Kidney epithelial cell (primary cell): ENCODE results near the gene QRICH2. TPM values are rescaled to one million over a fixed set of nuclear protein-coding genes. Genes with fewer than 3 reads are reported as not detected.

Source experiments
- DNase-seq: peaks from one replicate; pipeline ENCODE4 v3.0.0-alpha.2; 2010; ENCODE audit warnings: low read depth
- H3K27me3 ChIP-seq: 2 replicates; pipeline ENCODE4 v1.6.0; 2011; ENCODE audit warnings: low read length; ENCODE audit not compliant: control insufficient read depth, insufficient read depth
- H3K36me3 ChIP-seq: 2 replicates; pipeline ENCODE4 v1.5.1; 2011; ENCODE audit warnings: low read length; ENCODE audit not compliant: control insufficient read depth, insufficient read depth
- H3K4me3 ChIP-seq: 2 replicates; pipeline ENCODE4 v1.5.1; 2011; ENCODE audit warnings: low read depth, mild to moderate bottlenecking, control low read depth, low read length
- CTCF ChIP-seq: IDR thresholded peaks from 2 replicates; pipeline ENCODE4 v1.5.1; 2011; ENCODE audit warnings: mild to moderate bottlenecking, moderate library complexity, low read length, control low read depth, inconsistent platforms; ENCODE audit not compliant: insufficient read depth, poor library complexity, severe bottlenecking
- total RNA-seq: library from RNA; depleted of rRNA; stranded (reverse); fragments of >200 nt; gene quantifications from 2 replicates; pipeline ENCODE4 v1.2.3, GENCODE V29; 2015

QRICH2 gene
- total RNA-seq, 1 donor from 2014 or later: 3.3 TPM

GRCh38 chr17:76333673-76334505, 25.8 kb upstream of the QRICH2 start:
- no peaks in the 10 kb centered on the region for H3K27me3 ChIP-seq
- no peaks in the 10 kb centered on the region for H3K36me3 ChIP-seq
- no peak for TF ChIP-seq CTCF
- no peak overlapping the region for H3K4me3 ChIP-seq
- DNase-seq: no peak

GRCh38 chr17:76331083-76331482, 23.0 kb upstream of the QRICH2 start:
- no peak for TF ChIP-seq CTCF
- no peak for DNase-seq
- H3K36me3 ChIP-seq: no peaks in the 10 kb centered on the region

GRCh38 chr17:76329664-76330063, 21.6 kb upstream of the QRICH2 start:
- Histone ChIP-seq H3K4me3 (no peak overlapping the region), H3K36me3 (no peaks in the 10 kb centered on the region), H3K27me3 (no peaks in the 10 kb centered on the region)
- DNase-seq: no peak
- TF ChIP-seq CTCF: no peak

More at GRCh38 chr17:76331083-76331482, 23.0 kb upstream of the QRICH2 start:
- Histone ChIP-seq H3K4me3 (no peak overlapping the region), H3K27me3 (no peaks in the 10 kb centered on the region)

DNA sequence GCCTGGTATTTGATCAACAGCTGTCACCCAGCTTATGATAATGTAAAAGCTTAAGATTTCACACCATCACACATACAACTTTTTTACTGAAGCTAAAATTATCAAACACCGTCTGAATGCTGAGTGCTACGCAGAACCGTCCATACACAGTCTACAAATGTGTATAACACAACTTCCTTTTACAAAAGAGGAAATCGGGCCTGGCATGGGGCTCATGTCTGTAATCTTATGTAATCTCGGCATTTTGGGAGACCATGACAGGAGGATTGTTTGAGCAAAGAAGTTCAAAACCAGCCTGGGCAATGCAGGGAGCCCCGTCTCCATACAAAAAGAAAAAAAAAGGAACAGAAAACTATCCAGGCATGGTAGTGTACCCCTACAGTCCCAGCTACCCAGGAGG, 19.6 kb upstream of the QRICH2 start:
- no peaks in the 10 kb centered on the region for H3K36me3 ChIP-seq
- no peaks in the 10 kb centered on the region for H3K27me3 ChIP-seq

DNA sequence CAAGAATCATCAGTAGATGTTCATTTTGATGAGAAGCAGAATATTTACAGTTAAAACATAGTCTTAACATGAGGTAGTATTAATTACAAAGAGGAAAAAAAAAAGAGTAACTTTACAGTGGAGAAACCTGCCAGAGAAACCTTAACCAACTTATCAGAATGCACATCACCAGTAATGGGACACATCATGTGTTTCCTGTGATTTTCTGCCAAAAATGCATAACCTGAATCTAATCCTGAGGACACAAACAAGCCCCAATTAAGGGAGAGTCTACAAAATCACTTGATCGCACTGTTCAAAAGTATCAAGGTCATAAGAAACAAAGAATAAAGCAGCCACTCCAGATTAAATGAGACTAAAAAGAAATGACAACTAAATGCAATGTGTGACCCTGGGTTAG, 18.2 kb upstream of the QRICH2 start:
- H3K27me3 ChIP-seq: no peaks in the 10 kb centered on the region
- no peak overlapping the region for H3K4me3 ChIP-seq
- no peaks in the 10 kb centered on the region for H3K36me3 ChIP-seq
- DNase-seq: no peak
- TF ChIP-seq CTCF: no peak

More for the DNA sequence above, 19.6 kb upstream of the QRICH2 start:
- TF ChIP-seq CTCF: no peak
- DNase-seq: no peak
- H3K4me3 ChIP-seq: no peak overlapping the region

DNA sequence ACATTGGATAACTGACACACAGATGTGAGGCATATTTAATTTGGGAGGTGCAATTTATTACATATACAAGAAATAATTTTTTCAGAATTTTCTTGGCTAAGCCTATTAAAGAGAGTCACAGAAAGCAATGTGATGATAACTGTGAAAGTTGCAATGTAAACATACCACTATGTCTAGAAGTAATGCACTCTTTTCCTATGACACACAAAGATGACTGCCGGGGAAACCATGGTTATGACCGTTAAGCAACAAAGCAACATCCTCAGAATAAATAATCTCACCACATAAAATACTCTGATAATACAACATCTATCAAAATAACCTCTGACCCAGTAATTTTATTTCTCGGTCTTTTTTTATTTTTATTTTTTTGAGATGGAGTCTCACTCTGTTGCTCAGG, 10.5 kb upstream of the QRICH2 start:
- no peak overlapping the region for H3K4me3 ChIP-seq
- no peak for TF ChIP-seq CTCF
- no peaks in the 10 kb centered on the region for H3K27me3 ChIP-seq
- H3K36me3 ChIP-seq: no peaks in the 10 kb centered on the region
- DNase-seq: no peak
